Measurements from ENCODE around the gene B4GAT1. TPM values are rescaled to one million over a fixed set of nuclear protein-coding genes. Genes with fewer than 3 reads are reported as not detected.

The B4GAT1 gene
- polyA plus RNA-seq, 1 experiment: 15.9 TPM

DNA sequence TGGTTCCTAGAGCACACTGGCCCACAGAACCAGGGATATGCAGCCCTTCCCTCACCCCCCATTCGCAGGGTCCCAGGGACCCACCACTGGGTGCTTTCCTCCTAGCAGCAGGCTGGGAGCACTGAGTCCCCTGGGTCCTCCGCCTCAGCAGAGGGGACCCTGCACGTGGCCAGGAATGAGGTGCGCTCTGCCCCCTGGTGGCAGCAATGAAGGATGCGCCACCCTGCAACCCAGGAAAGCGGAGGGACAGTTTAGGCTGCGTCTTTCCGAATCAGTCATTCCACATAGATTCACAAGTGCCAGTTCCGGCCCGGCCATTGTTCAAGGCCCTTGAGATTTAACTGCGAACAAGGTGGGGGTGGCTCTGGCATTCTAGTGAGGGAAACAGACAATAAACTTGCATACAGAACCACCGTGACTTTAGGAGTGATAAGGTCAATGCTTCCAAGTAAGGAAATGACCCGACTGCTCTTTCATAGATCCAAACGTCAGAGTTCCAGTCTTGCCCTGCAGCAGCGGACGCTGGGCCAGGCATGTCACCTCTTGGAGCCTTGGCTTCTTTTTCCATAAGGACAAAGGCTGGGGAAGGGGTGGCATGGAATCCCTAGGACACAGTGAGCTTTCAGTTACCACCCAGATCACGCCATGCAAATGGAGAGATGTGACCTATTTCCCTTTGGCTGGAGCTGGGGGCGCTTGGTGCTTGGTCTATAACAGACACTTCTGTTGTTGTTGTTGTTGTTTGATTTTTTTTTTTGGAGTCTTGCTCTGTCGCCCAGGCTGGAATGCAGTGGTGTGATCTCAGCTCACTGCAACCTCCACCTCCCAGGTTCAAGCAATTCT lies 18.9 kb downstream of the B4GAT1 start:
- TF ChIP-seq CTCF (IDR thresholded peaks at IDR 0.05; ENCODE audit: low read depth, low read length): peak; percentile 94

DNA sequence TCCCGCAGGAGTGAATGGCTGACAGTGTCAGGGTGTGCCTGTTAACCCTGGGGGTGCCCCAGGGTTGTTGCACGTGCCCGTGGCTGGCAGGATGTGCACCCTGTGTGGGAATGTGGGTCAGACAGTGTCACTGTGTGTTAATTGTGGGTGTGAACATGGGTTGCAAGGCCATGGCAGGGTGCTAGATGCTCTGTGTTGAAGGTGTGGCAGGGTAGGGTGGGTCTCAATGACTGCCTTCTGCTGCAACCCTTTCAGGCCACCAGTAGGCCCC lies 19.5 kb downstream of the B4GAT1 start:
- no peak for TF ChIP-seq CTCF (IDR thresholded peaks at IDR 0.05; ENCODE audit: low read depth, low read length)
- POLR2A ChIA-PET: no interaction called here
- Histone ChIP-seq H3K27ac (ENCODE audit: low read depth, low read length) (peak overlapping the region; percentile 89), H3K9me3 (ENCODE audit: control insufficient read depth, insufficient read depth, low read length) (no peaks in the 10 kb centered on the region), H3K27me3 (ENCODE audit: control insufficient read depth, insufficient read depth, low read length) (no peaks in the 10 kb centered on the region), H3K4me3 (ENCODE audit: low read depth, low read length) (no peak overlapping the region)
- CTCF ChIA-PET: no interaction called here
- no peak for DNase-seq (ENCODE audit: low read depth, low spot score)

More for the DNA sequence above, 18.9 kb downstream of the B4GAT1 start:
- ChIA-PET CTCF (interaction anchor here (0.7 to 6.0 kb wide), 6 partner anchors 11 to 635 kb away, joined by 3 to 62 read pairs (median 4); no protein-coding TSS in a partner anchor), POLR2A (interaction anchor here (0.8 to 1.4 kb wide), 2 partner anchors 12 to 16 kb away, joined by 10 to 18 read pairs; partner anchors contain the start of gene CD248)
- DNase-seq (ENCODE audit: low read depth, low spot score): no peak
- peak overlapping the region; percentile 89 for H3K27ac ChIP-seq (ENCODE audit: low read depth, low read length)
- no peak overlapping the region for H3K4me3 ChIP-seq (ENCODE audit: low read depth, low read length)
- H3K9me3 ChIP-seq (ENCODE audit: control insufficient read depth, insufficient read depth, low read length): no peaks in the 10 kb centered on the region
- H3K27me3 ChIP-seq (ENCODE audit: control insufficient read depth, insufficient read depth, low read length): no peaks in the 10 kb centered on the region

GRCh38 chr11:66327171-66328030 lies 20.0 kb downstream of the B4GAT1 start:
- no peaks in the 10 kb centered on the region; the same call in 1 of the 2 replicates for H3K9me3 ChIP-seq (ENCODE audit: control insufficient read depth, insufficient read depth, low read length)
- CTCF ChIA-PET: interaction anchor here (0.8 to 1.6 kb wide), 4 partner anchors 9 to 16 kb away, joined by 5 to 14 read pairs (median 8); partner anchors contain the start of genes CD248 and RIN1
- H3K4me3 ChIP-seq (ENCODE audit: low read depth, low read length): no peak overlapping the region
- POLR2A ChIA-PET: interaction anchor here (0.6 to 1.8 kb wide), 8 partner anchors 9 to 139 kb away, joined by 3 to 28 read pairs (median 4); partner anchors contain the start of genes BRMS1, CD248 and RIN1
- H3K27ac ChIP-seq (ENCODE audit: low read depth, low read length): peak overlapping the region; percentile 89
- TF ChIP-seq CTCF (IDR thresholded peaks at IDR 0.05; ENCODE audit: low read depth, low read length): 0 out of 2 replicates have a peak, but pooled peaks have one; percentile 25
- no peaks in the 10 kb centered on the region for H3K27me3 ChIP-seq (ENCODE audit: control insufficient read depth, insufficient read depth, low read length)
- no peak for DNase-seq (ENCODE audit: low read depth, low spot score)

DNA sequence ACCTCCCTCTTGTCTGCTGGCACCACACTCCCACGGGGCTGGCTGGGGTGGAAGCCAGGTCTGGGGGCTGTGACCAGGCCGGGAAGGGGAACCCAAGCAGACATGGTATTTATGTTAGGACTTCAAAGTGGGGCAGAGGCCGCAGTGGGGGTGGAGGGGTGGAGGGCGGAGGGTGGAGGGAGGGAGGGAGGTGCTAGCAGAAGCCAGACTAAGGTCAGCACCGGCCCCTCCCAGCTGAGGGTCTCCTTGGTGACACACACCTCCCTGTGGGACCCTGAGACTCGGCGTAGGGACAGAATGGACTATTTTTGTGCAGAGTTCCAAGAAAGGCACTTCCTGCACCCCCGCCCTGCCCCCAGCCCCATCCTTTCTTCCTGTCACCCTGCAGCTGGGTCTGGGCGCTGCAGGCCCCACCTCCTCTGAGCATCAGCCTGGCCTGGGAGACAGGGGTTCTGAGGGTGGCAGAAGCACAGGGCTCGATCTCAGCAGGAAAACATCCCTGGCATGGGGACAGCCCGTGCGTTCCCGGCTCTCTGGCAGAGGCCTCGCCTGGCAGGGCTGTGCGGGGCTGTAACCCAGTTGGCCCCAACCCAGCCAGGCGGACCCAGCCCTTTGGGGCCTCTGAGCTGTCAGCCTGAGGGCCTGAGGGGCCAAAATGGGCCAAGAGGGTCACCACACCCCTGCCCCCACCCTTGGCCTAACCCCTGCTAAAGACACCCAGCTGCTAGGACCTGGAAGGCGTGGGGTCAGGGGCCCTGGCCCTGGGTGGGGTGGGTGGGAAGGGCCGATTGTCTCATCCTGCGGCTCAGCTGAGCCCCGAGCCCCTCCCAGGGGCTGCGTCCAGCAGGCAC lies 20.9 kb downstream of the B4GAT1 start:
- CTCF ChIA-PET: interaction anchor here (0.8 to 1.6 kb wide), 4 partner anchors 9 to 15 kb away, joined by 5 to 14 read pairs (median 8); partner anchors contain the start of genes CD248 and RIN1
- POLR2A ChIA-PET: interaction anchor here (0.6 to 1.8 kb wide), 8 partner anchors 9 to 140 kb away, joined by 3 to 28 read pairs (median 4); partner anchors contain the start of genes BRMS1, CD248 and RIN1
- no peaks in the 10 kb centered on the region; the same call in 1 of the 2 replicates for H3K9me3 ChIP-seq (ENCODE audit: control insufficient read depth, insufficient read depth, low read length)
- no peak for TF ChIP-seq CTCF (IDR thresholded peaks at IDR 0.05; ENCODE audit: low read depth, low read length)
- no peak overlapping the region for H3K4me3 ChIP-seq (ENCODE audit: low read depth, low read length)
- no peak for DNase-seq (ENCODE audit: low read depth, low spot score)
- H3K27ac ChIP-seq (ENCODE audit: low read depth, low read length): peak overlapping the region; percentile 89
- no peaks in the 10 kb centered on the region for H3K27me3 ChIP-seq (ENCODE audit: control insufficient read depth, insufficient read depth, low read length)
